ENCODE measurements around the gene CLCN2.

CLCN2 gene

GRCh38 chr3:184368116-184368515, 6.7 kb upstream of the CLCN2 start:
- no peaks in the 10 kb centered on the region for H3K9me3 ChIP-seq (replicated peaks; ENCODE audit: low read length)
- peaks cover 50% of the 10 kb centered on the region for H3K4me1 ChIP-seq (ENCODE audit: control insufficient read depth, insufficient read depth, low read length)
- peaks cover 17% of the 10 kb centered on the region for H3K36me3 ChIP-seq (ENCODE audit: insufficient read depth, low read length)
- H3K4me3 ChIP-seq (ENCODE audit: low read length): no peak overlapping the region
- no peaks in the 10 kb centered on the region for H3K27me3 ChIP-seq (ENCODE audit: control insufficient read depth, insufficient read depth, low read length)
- no peak overlapping the region for H3K9ac ChIP-seq (ENCODE audit: low read depth, low read length)
- no peak overlapping the region for H3K4me2 ChIP-seq (ENCODE audit: low read length)

- Histone ChIP-seq H3K4me1 (ENCODE audit: control insufficient read depth, insufficient read depth, low read length) (peaks cover 45% of the 10 kb centered on the region), H3K27me3 (ENCODE audit: control insufficient read depth, insufficient read depth, low read length) (no peaks in the 10 kb centered on the region), H3K4me2 (ENCODE audit: low read length) (no peak overlapping the region), H3K36me3 (ENCODE audit: insufficient read depth, low read length) (peaks cover 17% of the 10 kb centered on the region), H3K4me3 (ENCODE audit: low read length) (no peak overlapping the region), H3K9me3 (replicated peaks; ENCODE audit: low read length) (no peaks in the 10 kb centered on the region), H3K9ac (ENCODE audit: low read depth, low read length) (no peak overlapping the region)
These were observed 5.3 kb upstream of the CLCN2 start for GRCh38 chr3:184366619-184367289.

- Histone ChIP-seq H3K4me2 (ENCODE audit: low read length) (peak overlapping the region; percentile 81), H3K9me3 (replicated peaks; ENCODE audit: low read length) (no peaks in the 10 kb centered on the region), H3K9ac (ENCODE audit: low read depth, low read length) (peak overlapping the region; percentile 98), H3K4me1 (ENCODE audit: control insufficient read depth, insufficient read depth, low read length) (peaks cover 34% of the 10 kb centered on the region), H3K36me3 (ENCODE audit: insufficient read depth, low read length) (peaks cover 8% of the 10 kb centered on the region), H3K27me3 (ENCODE audit: control insufficient read depth, insufficient read depth, low read length) (no peaks in the 10 kb centered on the region), H3K4me3 (ENCODE audit: low read length) (peak overlapping the region; percentile 73)
These were observed 1.5 kb upstream of the CLCN2 start for GRCh38 chr3:184362668-184363546.

DNA sequence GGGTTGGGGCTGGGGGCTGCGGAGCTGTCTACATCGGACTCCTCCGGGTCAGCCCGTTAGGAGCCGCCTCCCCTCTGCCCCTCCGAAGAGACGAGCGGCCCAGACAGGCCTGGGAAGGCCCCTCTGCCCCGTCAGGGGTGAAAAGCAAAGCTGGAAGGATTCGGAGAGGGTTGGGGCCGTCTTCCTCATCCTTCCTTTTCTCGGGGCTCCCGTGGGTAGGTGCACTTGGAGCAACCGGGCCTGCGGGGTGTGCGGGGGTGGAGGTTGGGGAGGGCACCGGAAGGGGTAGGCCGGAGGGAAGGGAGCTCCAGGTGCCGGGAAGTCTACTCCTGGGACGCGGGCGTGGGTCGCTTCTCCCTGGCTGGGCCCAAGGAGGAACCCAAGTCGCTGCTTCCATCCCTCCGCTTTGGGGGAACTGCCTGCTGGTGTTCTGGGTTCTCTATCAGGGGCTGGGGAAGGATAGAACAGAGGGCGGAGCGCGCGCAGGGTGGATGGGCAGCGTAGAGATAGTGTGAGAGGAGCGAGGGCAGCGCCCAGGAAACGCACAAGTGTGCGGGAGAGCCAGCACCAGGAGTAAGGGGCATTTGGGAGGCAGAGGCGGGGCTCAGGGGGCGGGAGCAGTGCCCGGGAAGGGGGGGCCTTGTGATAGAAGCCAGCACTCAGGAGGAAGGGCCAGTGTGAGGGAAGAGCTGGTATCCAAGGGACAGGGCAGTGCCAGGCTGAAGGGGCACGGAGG, 695 bp upstream of the CLCN2 start:
- no peaks in the 10 kb centered on the region for H3K9me3 ChIP-seq (replicated peaks; ENCODE audit: low read length)
- peak overlapping the region; percentile 98 for H3K9ac ChIP-seq (ENCODE audit: low read depth, low read length)
- peaks cover 5% of the 10 kb centered on the region for H3K36me3 ChIP-seq (ENCODE audit: insufficient read depth, low read length)
- H3K4me2 ChIP-seq (ENCODE audit: low read length): peak overlapping the region; percentile 81
- H3K27me3 ChIP-seq (ENCODE audit: control insufficient read depth, insufficient read depth, low read length): no peaks in the 10 kb centered on the region
- H3K4me1 ChIP-seq (ENCODE audit: control insufficient read depth, insufficient read depth, low read length): peaks cover 31% of the 10 kb centered on the region
- H3K4me3 ChIP-seq (ENCODE audit: low read length): peak overlapping the region; percentile 73

DNA sequence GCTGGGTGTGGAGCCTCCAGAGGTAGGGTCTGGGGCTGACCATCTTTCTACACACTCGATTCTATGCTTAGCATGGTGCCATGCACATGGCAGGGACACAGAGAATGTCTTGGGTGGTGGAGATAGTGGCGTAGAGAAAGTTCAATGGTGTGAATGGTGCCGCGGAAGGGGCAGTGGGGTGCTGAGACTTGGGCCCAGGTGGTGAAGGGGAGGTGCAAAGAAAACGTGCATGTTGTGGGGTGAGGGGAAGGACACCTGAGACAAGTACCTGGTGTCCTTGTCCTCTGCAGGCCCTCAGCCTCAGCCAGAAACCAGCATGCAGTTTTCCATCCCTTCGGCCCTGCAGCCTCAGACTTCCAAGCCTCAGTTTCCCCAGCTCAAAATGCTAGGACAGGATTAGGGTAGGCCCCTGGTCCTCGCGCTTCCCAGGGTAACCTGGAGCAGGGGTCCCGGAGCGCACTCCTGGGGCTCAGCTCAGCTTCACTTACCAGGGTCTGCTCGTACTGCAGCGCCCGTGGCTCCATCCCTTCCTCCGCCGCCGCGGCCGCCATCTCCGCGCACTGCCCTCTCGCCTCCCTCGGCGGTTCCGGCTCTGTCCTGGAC, 375 bp downstream of the CLCN2 start:
- Histone ChIP-seq H3K9ac (ENCODE audit: low read depth, low read length) (peak overlapping the region; percentile 98), H3K4me1 (ENCODE audit: control insufficient read depth, insufficient read depth, low read length) (peaks cover 25% of the 10 kb centered on the region), H3K4me2 (ENCODE audit: low read length) (peak overlapping the region; percentile 81), H3K4me3 (ENCODE audit: low read length) (peak overlapping the region; percentile 73), H3K9me3 (replicated peaks; ENCODE audit: low read length) (no peaks in the 10 kb centered on the region), H3K36me3 (ENCODE audit: insufficient read depth, low read length) (no peaks in the 10 kb centered on the region), H3K27me3 (ENCODE audit: control insufficient read depth, insufficient read depth, low read length) (no peaks in the 10 kb centered on the region)

DNA sequence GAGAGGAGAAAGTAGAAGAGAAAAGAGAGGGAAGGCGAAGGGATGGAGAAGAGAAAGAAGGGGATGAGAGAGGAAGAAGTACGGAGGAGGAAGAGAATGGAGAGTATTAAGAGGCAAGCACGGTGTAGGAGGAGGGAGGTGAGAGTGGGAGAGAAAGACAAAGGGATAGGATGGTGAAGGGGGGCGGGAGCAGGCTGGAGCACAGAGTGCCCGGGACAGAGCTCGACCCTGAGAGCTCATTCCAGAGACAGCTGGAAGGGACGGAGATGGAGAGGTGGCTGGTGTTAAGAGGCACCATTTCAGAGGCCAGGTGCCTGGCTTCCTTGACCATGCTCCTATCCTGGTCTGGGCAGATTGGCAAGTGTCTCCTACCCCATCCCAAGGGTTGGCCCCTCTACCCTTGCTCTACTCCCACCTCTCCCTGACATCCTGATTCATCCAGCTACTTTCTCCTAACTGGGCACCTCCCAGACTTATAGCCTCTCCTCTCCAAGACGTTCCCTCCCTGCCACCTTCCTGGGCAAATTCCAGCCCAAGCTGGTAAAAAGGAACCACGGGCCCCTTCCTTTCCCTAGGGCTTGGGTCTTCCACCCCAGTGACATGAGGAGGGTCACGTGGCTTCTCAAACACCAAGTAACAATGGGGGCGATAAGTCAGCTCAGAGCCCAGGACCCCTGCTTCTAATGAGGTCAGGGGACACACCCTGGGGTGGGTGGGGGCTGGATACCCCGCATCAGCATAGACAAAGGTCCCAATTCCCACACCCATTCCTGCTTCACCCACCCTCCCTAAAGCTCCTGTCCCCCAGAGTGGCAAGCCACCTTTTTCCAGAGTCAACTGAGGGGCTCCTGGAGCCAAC, 1.1 kb downstream of the CLCN2 start:
- H3K36me3 ChIP-seq (ENCODE audit: insufficient read depth, low read length): peaks cover 3% of the 10 kb centered on the region
- no peaks in the 10 kb centered on the region for H3K27me3 ChIP-seq (ENCODE audit: control insufficient read depth, insufficient read depth, low read length)
- H3K4me3 ChIP-seq (ENCODE audit: low read length): peak overlapping the region; percentile 73
- peak overlapping the region; percentile 98 for H3K9ac ChIP-seq (ENCODE audit: low read depth, low read length)
- H3K4me2 ChIP-seq (ENCODE audit: low read length): peak overlapping the region; percentile 81
- H3K9me3 ChIP-seq (replicated peaks; ENCODE audit: low read length): no peaks in the 10 kb centered on the region
- peaks cover 31% of the 10 kb centered on the region for H3K4me1 ChIP-seq (ENCODE audit: control insufficient read depth, insufficient read depth, low read length)

DNA sequence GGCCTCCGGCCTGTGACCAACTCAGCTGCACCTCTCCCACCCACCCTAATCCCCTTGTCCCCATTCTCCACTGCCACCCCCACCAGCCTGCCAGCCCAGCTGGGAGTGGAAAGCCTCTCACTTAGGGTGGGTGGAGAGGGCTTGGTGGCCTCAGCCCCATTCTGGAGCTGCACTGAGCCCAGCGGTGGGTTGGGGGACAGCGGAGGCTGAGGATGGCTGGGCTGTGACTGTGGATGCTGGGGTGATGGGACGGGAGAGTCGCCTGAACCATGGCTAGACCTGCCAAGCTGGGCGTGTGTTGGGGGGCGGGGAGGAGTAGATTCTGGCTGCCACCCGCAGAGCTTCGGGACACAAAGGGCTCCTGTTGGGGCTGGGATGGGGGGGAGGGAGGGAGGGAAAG, 1.8 kb downstream of the CLCN2 start:
- Histone ChIP-seq H3K36me3 (ENCODE audit: insufficient read depth, low read length) (peaks cover 8% of the 10 kb centered on the region), H3K4me2 (ENCODE audit: low read length) (no peak overlapping the region), H3K27me3 (ENCODE audit: control insufficient read depth, insufficient read depth, low read length) (no peaks in the 10 kb centered on the region), H3K9me3 (replicated peaks; ENCODE audit: low read length) (no peaks in the 10 kb centered on the region), H3K9ac (ENCODE audit: low read depth, low read length) (no peak overlapping the region), H3K4me1 (ENCODE audit: control insufficient read depth, insufficient read depth, low read length) (peaks cover 27% of the 10 kb centered on the region), H3K4me3 (ENCODE audit: low read length) (no peak overlapping the region)

- peaks cover 21% of the 10 kb centered on the region for H3K4me1 ChIP-seq (ENCODE audit: control insufficient read depth, insufficient read depth, low read length)
- no peaks in the 10 kb centered on the region for H3K9me3 ChIP-seq (replicated peaks; ENCODE audit: low read length)
- H3K9ac ChIP-seq (ENCODE audit: low read depth, low read length): no peak overlapping the region
- H3K4me2 ChIP-seq (ENCODE audit: low read length): no peak overlapping the region
- no peak overlapping the region for H3K4me3 ChIP-seq (ENCODE audit: low read length)
- H3K36me3 ChIP-seq (ENCODE audit: insufficient read depth, low read length): peaks cover 8% of the 10 kb centered on the region
- H3K27me3 ChIP-seq (ENCODE audit: control insufficient read depth, insufficient read depth, low read length): no peaks in the 10 kb centered on the region
These were observed 2.5 kb downstream of the CLCN2 start for GRCh38 chr3:184358921-184359350.

DNA sequence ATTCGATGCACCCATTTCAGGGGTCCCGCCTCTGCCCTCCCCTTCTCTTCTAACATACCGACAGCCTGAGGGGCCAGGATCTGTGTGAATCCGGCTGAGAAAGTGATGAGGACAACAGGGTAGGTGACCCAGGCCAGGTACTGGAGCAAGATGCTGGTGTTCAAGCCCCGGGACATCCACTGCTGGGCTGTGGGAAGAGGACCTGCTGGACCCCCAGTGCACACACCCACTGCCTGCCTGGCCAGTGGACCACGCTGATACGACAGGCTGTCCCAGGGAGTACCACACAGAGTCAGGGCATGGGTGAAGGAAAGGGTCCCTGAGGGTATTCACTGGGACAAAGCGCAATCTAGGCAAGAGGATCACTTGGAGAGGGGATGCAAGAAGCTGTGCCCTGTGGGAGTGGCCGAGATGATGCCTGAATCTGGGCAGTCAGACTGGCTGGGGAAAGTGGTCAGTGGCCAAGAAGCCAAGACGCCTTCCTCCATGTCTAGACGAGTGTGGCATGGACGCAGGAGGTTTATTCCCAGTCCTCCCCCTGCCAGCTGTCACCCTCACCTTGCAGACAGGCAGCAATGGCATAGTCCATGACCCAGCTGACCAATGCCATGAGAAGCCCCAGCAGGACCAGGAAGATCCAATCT, 3.2 kb downstream of the CLCN2 start:
- no peak overlapping the region for H3K4me3 ChIP-seq (ENCODE audit: low read length)
- H3K9ac ChIP-seq (ENCODE audit: low read depth, low read length): no peak overlapping the region
- H3K4me2 ChIP-seq (ENCODE audit: low read length): no peak overlapping the region
- H3K27me3 ChIP-seq (ENCODE audit: control insufficient read depth, insufficient read depth, low read length): no peaks in the 10 kb centered on the region
- no peaks in the 10 kb centered on the region for H3K9me3 ChIP-seq (replicated peaks; ENCODE audit: low read length)
- peaks cover 20% of the 10 kb centered on the region for H3K4me1 ChIP-seq (ENCODE audit: control insufficient read depth, insufficient read depth, low read length)
- peaks cover 8% of the 10 kb centered on the region for H3K36me3 ChIP-seq (ENCODE audit: insufficient read depth, low read length)

Measured in skeletal muscle satellite cell (primary cell).